Measurements from ENCODE around the gene SUSD1.

The SUSD1 gene

GRCh38 chr9:112069318-112070169, 105.6 kb downstream of the SUSD1 start:
- DNase-seq = no peak
- Histone ChIP-seq H3K4me1 (no peaks in the 10 kb centered on the region), H3K27me3 (no peaks in the 10 kb centered on the region), H3K36me3 (peaks cover 2% of the 10 kb centered on the region; the same call in 1 of the 2 replicates), H3K9me3 (no peaks in the 10 kb centered on the region), H3K4me3 (ENCODE audit: low read depth, low read length) (no peak overlapping the region)
- no peak for TF ChIP-seq CTCF (IDR thresholded peaks at IDR 0.05; ENCODE audit: low read depth, low read length)

- no peak for TF ChIP-seq CTCF (IDR thresholded peaks at IDR 0.05; ENCODE audit: low read depth, low read length)
- Histone ChIP-seq H3K27me3 (no peaks in the 10 kb centered on the region), H3K36me3 (peaks cover 2% of the 10 kb centered on the region; the same call in 1 of the 2 replicates), H3K4me1 (peaks cover 3% of the 10 kb centered on the region), H3K9me3 (no peaks in the 10 kb centered on the region), H3K4me3 (ENCODE audit: low read depth, low read length) (no peak overlapping the region)
- DNase-seq = no peak
These were observed 109.1 kb downstream of the SUSD1 start for GRCh38 chr9:112065806-112066606.

GRCh38 chr9:112064871-112065270, 110.2 kb downstream of the SUSD1 start:
- Histone ChIP-seq H3K36me3 (peaks cover under 1% of the 10 kb centered on the region; the same call in 1 of the 2 replicates), H3K4me3 (ENCODE audit: low read depth, low read length) (no peak overlapping the region), H3K27me3 (no peaks in the 10 kb centered on the region), H3K9me3 (no peaks in the 10 kb centered on the region), H3K4me1 (peaks cover 3% of the 10 kb centered on the region)
- no peak for TF ChIP-seq CTCF (IDR thresholded peaks at IDR 0.05; ENCODE audit: low read depth, low read length)
- DNase-seq = no peak

- DNase-seq = no peak
- no peak for TF ChIP-seq CTCF (IDR thresholded peaks at IDR 0.05; ENCODE audit: low read depth, low read length)
- Histone ChIP-seq H3K9me3 (no peaks in the 10 kb centered on the region), H3K4me3 (ENCODE audit: low read depth, low read length) (no peak overlapping the region), H3K27me3 (no peaks in the 10 kb centered on the region), H3K36me3 (no peaks in the 10 kb centered on the region), H3K4me1 (peaks cover 3% of the 10 kb centered on the region)
These were observed 111.5 kb downstream of the SUSD1 start for GRCh38 chr9:112063586-112063985.

GRCh38 chr9:112063151-112063550, 111.9 kb downstream of the SUSD1 start:
- H3K4me1 ChIP-seq = peaks cover 3% of the 10 kb centered on the region
- TF ChIP-seq CTCF (IDR thresholded peaks at IDR 0.05; ENCODE audit: low read depth, low read length) = no peak
- H3K27me3 ChIP-seq = no peaks in the 10 kb centered on the region
- H3K9me3 ChIP-seq = no peaks in the 10 kb centered on the region
- no peaks in the 10 kb centered on the region for H3K36me3 ChIP-seq
- H3K4me3 ChIP-seq (ENCODE audit: low read depth, low read length) = no peak overlapping the region
- no peak for DNase-seq
